ENCODE data around the gene NADSYN1. TPM values are rescaled to one million over a fixed set of nuclear protein-coding genes. Genes with fewer than 3 reads are reported as not detected.

The NADSYN1 gene
- polyA plus RNA-seq, 1 experiment = 63.6 TPM

DNA sequence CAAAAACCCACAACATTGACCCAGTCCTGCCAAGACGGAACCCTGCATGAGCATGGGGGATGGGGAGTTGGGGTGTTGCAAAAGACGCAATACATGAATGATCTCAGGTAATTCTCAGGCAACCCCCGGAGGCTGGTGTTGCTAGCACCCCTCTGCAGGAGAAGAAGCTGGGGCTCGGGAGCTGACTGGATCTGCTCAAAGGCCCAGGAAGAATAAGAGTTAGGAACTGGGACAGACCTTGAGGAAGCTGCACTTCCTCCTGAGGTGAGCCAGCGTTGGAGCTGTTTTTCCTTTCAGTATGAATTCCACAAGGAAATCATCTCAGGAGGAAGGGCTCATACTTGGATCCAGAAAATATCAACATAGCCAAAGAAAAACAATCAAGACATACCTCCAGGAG, 95.1 kb downstream of the NADSYN1 start, which contains the start of gene KRTAP5-9:
Gene KRTAP5-9 (plus strand): TSS at position 301 of the 400 bp plus-strand sequence. CDS start 238 bp downstream, outside the sequence.
- Histone ChIP-seq H3K27me3 (ENCODE audit: control insufficient read depth, insufficient read depth, low read length) (no peaks in the 10 kb centered on the region), H3K36me3 (ENCODE audit: control insufficient read depth, insufficient read depth, low read length) (no peaks in the 10 kb centered on the region), H3K4me3 (ENCODE audit: low read depth, low read length) (no peak within 1 kb of the TSS)
- CTCF ChIA-PET = interaction anchor here (0.7 kb wide), 1 partner anchor 15 kb away, joined by 3 read pairs; no protein-coding TSS in a partner anchor
- POLR2A ChIA-PET = no interaction called here
- no peak for DNase-seq (ENCODE audit: low read depth)
- TF ChIP-seq CTCF (IDR thresholded peaks at IDR 0.05; ENCODE audit: insufficient read depth, low read depth, low read length) = no peak

GRCh38 chr11:71548716-71549151, 95.7 kb downstream of the NADSYN1 start:
- POLR2A ChIA-PET = no interaction called here
- CTCF ChIA-PET = interaction anchor here (0.7 kb wide), 1 partner anchor 14 kb away, joined by 3 read pairs; no protein-coding TSS in a partner anchor
- Histone ChIP-seq H3K27me3 (ENCODE audit: control insufficient read depth, insufficient read depth, low read length) (no peaks in the 10 kb centered on the region), H3K36me3 (ENCODE audit: control insufficient read depth, insufficient read depth, low read length) (no peaks in the 10 kb centered on the region), H3K4me3 (ENCODE audit: low read depth, low read length) (no peak overlapping the region)
- DNase-seq (ENCODE audit: low read depth) = no peak
- no peak for TF ChIP-seq CTCF (IDR thresholded peaks at IDR 0.05; ENCODE audit: insufficient read depth, low read depth, low read length)

Small RNAs within 50 kb of the gene (small RNA-seq; reads per million reads assigned to genes)
- not detected for gene MIR6754 (ENCODE audit: insufficient read length, low read depth, low replicate concordance)

Other genes starting within 250 kb of the NADSYN1 start
- 0.28 and 0.37 TPM in 2 replicates for gene SHANK2, start 200.6 kb upstream of the NADSYN1 start, polyA plus RNA-seq (2011; rRNA removed)
- gene DHCR7, start 4.8 kb upstream of the NADSYN1 start, polyA plus RNA-seq (2011; rRNA removed) = 42.3 and 61.1 TPM in 2 replicates
- gene KRTAP5-7, start 74.1 kb downstream of the NADSYN1 start, polyA plus RNA-seq (2011; rRNA removed) = not detected in 2 replicates
- gene KRTAP5-8, start 84.8 kb downstream of the NADSYN1 start, polyA plus RNA-seq (2011; rRNA removed) = not detected in 2 replicates
- gene KRTAP5-9, start 95.2 kb downstream of the NADSYN1 start, polyA plus RNA-seq (2011; rRNA removed) = 0.09 TPM in 1 of 2 replicates, not detected in the other
- gene KRTAP5-10, start 112.4 kb downstream of the NADSYN1 start, polyA plus RNA-seq (2011; rRNA removed) = 0.06 TPM in 1 of 2 replicates, not detected in the other
- not detected in 2 replicates for gene KRTAP5-11, start 129.7 kb downstream of the NADSYN1 start, polyA plus RNA-seq (2011; rRNA removed)